ENCODE measurements around the gene DAD1. TPM values are rescaled to one million over a fixed set of nuclear protein-coding genes. Genes with fewer than 3 reads are reported as not detected.

The DAD1 gene
- total RNA-seq, 1 experiment from 2014 or later: 166 TPM

- peaks cover 16% of the 10 kb centered on the region for H3K4me1 Mint-ChIP-seq (ENCODE audit: insufficient read depth, unreplicated experiment)
- ChIA-PET POLR2A (interaction anchor here (0.6 to 0.9 kb wide), 2 partner anchors 15 to 206 kb away, joined by 3 read pairs; no protein-coding TSS in a partner anchor), CTCF (interaction anchor here (0.6 to 7.9 kb wide), 6 partner anchors 17 to 939 kb away, joined by 3 to 48 read pairs (median 4); no protein-coding TSS in a partner anchor)
- no peak for TF ChIP-seq CTCF (IDR thresholded peaks at IDR 0.05; ENCODE audit: unreplicated experiment)
- H3K4me3 Mint-ChIP-seq (ENCODE audit: unreplicated experiment): no peak overlapping the region
- no peaks in the 10 kb centered on the region for H3K9me3 Mint-ChIP-seq (ENCODE audit: unreplicated experiment)
- no peak for DNase-seq (ENCODE audit: unreplicated experiment)
- H3K27me3 Mint-ChIP-seq (ENCODE audit: insufficient read depth, unreplicated experiment): no peaks in the 10 kb centered on the region
- no TSS peak for BruUV-seq (replicated peaks)
- intact Hi-C loops (cut with micrococcal nuclease): no loop called here
- peaks cover 6% of the 10 kb centered on the region for H3K36me3 Mint-ChIP-seq (ENCODE audit: insufficient read depth, unreplicated experiment)
- no peak overlapping the region for H3K27ac Mint-ChIP-seq (ENCODE audit: low read depth, unreplicated experiment)
Measured at GRCh38 chr14:22539831-22540230, 49.2 kb downstream of the DAD1 start.

GRCh38 chr14:22538671-22539228, 50.3 kb downstream of the DAD1 start:
- peaks cover 16% of the 10 kb centered on the region for H3K4me1 Mint-ChIP-seq (ENCODE audit: insufficient read depth, unreplicated experiment)
- BruUV-seq (replicated peaks): no TSS peak
- H3K9me3 Mint-ChIP-seq (ENCODE audit: unreplicated experiment): no peaks in the 10 kb centered on the region
- CTCF ChIA-PET: interaction anchor here (1.2 to 7.9 kb wide), 5 partner anchors 18 to 314 kb away, joined by 4 to 48 read pairs (median 8); no protein-coding TSS in a partner anchor
- H3K4me3 Mint-ChIP-seq (ENCODE audit: unreplicated experiment): no peak overlapping the region
- POLR2A ChIA-PET: interaction anchor here (0.9 to 1.7 kb wide), 2 partner anchors 11 to 14 kb away, joined by 3 to 4 read pairs; no protein-coding TSS in a partner anchor
- DNase-seq (ENCODE audit: unreplicated experiment): no peak
- intact Hi-C loops (cut with micrococcal nuclease): no loop called here
- peaks cover 6% of the 10 kb centered on the region for H3K36me3 Mint-ChIP-seq (ENCODE audit: insufficient read depth, unreplicated experiment)
- no peak overlapping the region for H3K27ac Mint-ChIP-seq (ENCODE audit: low read depth, unreplicated experiment)
- TF ChIP-seq CTCF (IDR thresholded peaks at IDR 0.05; ENCODE audit: unreplicated experiment): no peak
- H3K27me3 Mint-ChIP-seq (ENCODE audit: insufficient read depth, unreplicated experiment): no peaks in the 10 kb centered on the region

GRCh38 chr14:22537436-22538310, 51.4 kb downstream of the DAD1 start:
- DNase-seq (ENCODE audit: unreplicated experiment): no peak
- Mint-ChIP-seq H3K27me3 (ENCODE audit: insufficient read depth, unreplicated experiment) (no peaks in the 10 kb centered on the region), H3K36me3 (ENCODE audit: insufficient read depth, unreplicated experiment) (peaks cover 6% of the 10 kb centered on the region), H3K4me1 (ENCODE audit: insufficient read depth, unreplicated experiment) (peaks cover 23% of the 10 kb centered on the region), H3K27ac (ENCODE audit: low read depth, unreplicated experiment) (peak overlapping the region; percentile 91), H3K4me3 (ENCODE audit: unreplicated experiment) (no peak overlapping the region), H3K9me3 (ENCODE audit: unreplicated experiment) (no peaks in the 10 kb centered on the region)
- intact Hi-C loops (cut with micrococcal nuclease): no loop called here
- ChIA-PET CTCF (interaction anchor here (0.5 to 7.9 kb wide), 11 partner anchors 8 to 1893 kb away, joined by 3 to 48 read pairs (median 4); no protein-coding TSS in a partner anchor), POLR2A (interaction anchor here (0.7 to 1.7 kb wide), 6 partner anchors 12 to 1155 kb away, joined by 3 to 4 read pairs (median 3); partner anchors contain the start of gene LRP10)
- no peak for TF ChIP-seq CTCF (IDR thresholded peaks at IDR 0.05; ENCODE audit: unreplicated experiment)
- BruUV-seq (replicated peaks): no TSS peak

- Mint-ChIP-seq H3K4me3 (ENCODE audit: unreplicated experiment) (no peak overlapping the region), H3K27ac (ENCODE audit: low read depth, unreplicated experiment) (peak overlapping the region; percentile 91), H3K4me1 (ENCODE audit: insufficient read depth, unreplicated experiment) (peaks cover 25% of the 10 kb centered on the region), H3K36me3 (ENCODE audit: insufficient read depth, unreplicated experiment) (peaks cover 5% of the 10 kb centered on the region), H3K27me3 (ENCODE audit: insufficient read depth, unreplicated experiment) (no peaks in the 10 kb centered on the region), H3K9me3 (ENCODE audit: unreplicated experiment) (no peaks in the 10 kb centered on the region)
- ChIA-PET CTCF (interaction anchor here (0.5 to 7.9 kb wide), 6 partner anchors 9 to 1816 kb away, joined by 3 to 48 read pairs (median 4); no protein-coding TSS in a partner anchor), POLR2A (interaction anchor here (0.7 to 1.1 kb wide), 6 partner anchors 12 to 1154 kb away, joined by 3 to 4 read pairs (median 3); partner anchors contain the start of gene LRP10)
- no peak for TF ChIP-seq CTCF (IDR thresholded peaks at IDR 0.05; ENCODE audit: unreplicated experiment)
- intact Hi-C loops (cut with micrococcal nuclease): no loop called here
- BruUV-seq (replicated peaks): no TSS peak
- peak; percentile 98 for DNase-seq (ENCODE audit: unreplicated experiment)
Measured at GRCh38 chr14:22536853-22537338, 52.1 kb downstream of the DAD1 start.

All from MCF 10A (cell line).